Psoas muscle (tissue), 8 donors: Measurements from ENCODE around the gene PLA1A. TPM values are rescaled to one million over a fixed set of nuclear protein-coding genes. Genes with fewer than 3 reads are reported as not detected.
"Not testable (repeated sequence)": the region's sequence is repeated elsewhere in the genome, so short reads cannot be mapped to it uniquely, and the experiment has no call there.

Source experiments
- ATAC-seq, 4 donors: fragments of 200-7000 bp; cut with Tn5 transposase; one replicate each; pipeline ENCODE4 v1.9.1; 2020; ENCODE audit warnings: moderate library complexity in 3 of 4, mild to moderate bottlenecking in 2 of 4
- DNase-seq, 2 donors: peaks; one replicate each; pipeline ENCODE4 v3.0.0-alpha.2; 2020
- H3K27ac ChIP-seq: fragments of 200-600 bp; one replicate; pipeline ENCODE4 v1.8.0; 2022
- H3K27me3 ChIP-seq, 3 donors: fragments of 200-600 bp in 1 of 3; one replicate each; pipeline versions ENCODE4 v1.6.1 to v1.8.0; 2013 to 2022; ENCODE audit warnings: low read length in 2 of 3, mild to moderate bottlenecking in 2 of 3, moderate library complexity in 1 of 3; ENCODE audit not compliant: insufficient read depth in 3 of 3
- H3K36me3 ChIP-seq, 2 donors: fragments of 200-600 bp in 1 of 2; one replicate each; pipeline versions ENCODE4 v1.6.1 to v1.8.0; 2013 to 2022; ENCODE audit warnings: low read depth in 1 of 2, mild to moderate bottlenecking in 1 of 2, moderate library complexity in 1 of 2; ENCODE audit not compliant: insufficient read depth in 1 of 2
- H3K4me1 ChIP-seq: fragments of 200-600 bp; one replicate; pipeline ENCODE4 v1.8.0; 2022
- H3K4me3 ChIP-seq: fragments of 200-600 bp; one replicate; pipeline ENCODE4 v1.8.0; 2022; ENCODE audit warnings: mild to moderate bottlenecking
- H3K9me3 ChIP-seq: fragments of 200-600 bp; one replicate; pipeline ENCODE4 v1.8.0; 2022
- CTCF ChIP-seq: fragments of 200-600 bp; IDR thresholded peaks from one replicate; pipeline ENCODE4 v1.8.0; 2022; ENCODE audit warnings: antibody characterized with exemption
- WGBS, 3 donors: extraction: QIAGEN DNeasy Blood & Tissue Kit; methylation state at CpG; one replicate each; pipeline versions ENCODE4 v1.1.6 to v1.1.7; 2013; 5-methylcytosine and 5-hydroxymethylcytosine counted together
- intact Hi-C, 2 donors: fragments of 100-400 bp; cut with DNase I; formaldehyde crosslinking; loops; one replicate each; pipeline versions ENCODE4 v1.11.0 to v1.14.2; 2022
- polyA plus RNA-seq, 3 donors: library from polyadenylated mRNA; stranded (reverse); fragments of 200-250 nt; gene quantifications; one replicate each; pipeline ENCODE4 v1.2.3, GENCODE V29; 2013
- total RNA-seq, 4 donors: library from RNA; stranded (reverse); fragmentation: NEBNext Ultra II Directional in 2 of 4; extraction: Animal tissue kit (Norgen Biotek cat#: 25700) in 2 of 4; gene quantifications; one replicate each; pipeline versions ENCODE4 v1.2.1 to v1.2.4, GENCODE V29; 2021 to 2023
- donor health status: healthy with polysubstance abuse.
- donor health status: DM: no; HTN: no; CAD: no; lungs with moderate emphysema.
- donor health status: Bipolar disorder and iron deficiency.
- donor health status: healthy.
- donor health status: DM: yes; HTN: yes; CAD: no.
- donor health status: DM: no; HTN: no; CAD: no.
- donor health status: DM: no; HTN: no; CAD: no.
- donor health status: DM: yes; HTN: yes; CAD: no.

Gene PLA1A
- total and polyA plus RNA-seq, 7 donors = 1.1 to 11.7 (median 2.5) TPM

- Histone ChIP-seq H3K27ac (peak overlapping the region; percentile 97), H3K36me3 (peaks cover 0 to 49% of the 10 kb centered on the region in 2 donors), H3K4me3 (peak overlapping the region; percentile 92), H3K4me1 (peaks cover 18% of the 10 kb centered on the region), H3K27me3 (no peaks in the 10 kb centered on the region), H3K9me3 (no peaks in the 10 kb centered on the region)
- WGBS, 3 donors = 85 to 88% (median 85%) methylated on average over 5 of the region's 5 CpGs
- ATAC-seq = no peak
- TF ChIP-seq CTCF = no peak
- intact Hi-C loops = loop anchor here (5.0 to 10.0 kb wide), 4 partner anchors 78 to 181 kb away; partner anchors contain the start of genes TIMMDC1 (in 2 of the 2), ADPRH (in 1 of the 2) and PLA1A (in 1 of the 2)
- DNase-seq = no peak
These were observed 77.6 kb downstream of the PLA1A start for GRCh38 chr3:119675188-119675874.

- peak in 3 of 4 donors; percentile 43 to 63 (median 55) for ATAC-seq
- Histone ChIP-seq H3K4me3 (peak overlapping the region; percentile 92), H3K27me3 (no peaks in the 10 kb centered on the region), H3K9me3 (no peaks in the 10 kb centered on the region), H3K27ac (peak overlapping the region; percentile 97), H3K36me3 (peaks cover 0 to 43% of the 10 kb centered on the region in 2 donors), H3K4me1 (peaks cover 18% of the 10 kb centered on the region)
- intact Hi-C loops = loop anchor here (5.0 to 10.0 kb wide), 4 partner anchors 79 to 181 kb away; partner anchors contain the start of genes TIMMDC1 (in 2 of the 2), ADPRH (in 1 of the 2) and PLA1A (in 1 of the 2)
- WGBS, 3 donors = 11 to 37% (median 25%) methylated on average over 1 of the region's 1 CpG
- no peak for TF ChIP-seq CTCF
- no peak for DNase-seq
These were observed 78.3 kb downstream of the PLA1A start for GRCh38 chr3:119676020-119676419.

- Histone ChIP-seq H3K36me3 (peaks cover 0 to 34% of the 10 kb centered on the region in 2 donors), H3K27ac (peak within 1 kb of the TSS; percentile 97), H3K4me1 (peaks cover 18% of the 10 kb centered on the region), H3K4me3 (peak within 1 kb of the TSS; percentile 92), H3K9me3 (no peaks in the 10 kb centered on the region), H3K27me3 (no peaks in the 10 kb centered on the region)
- DNase-seq (peak; percentile 93 to 96), ATAC-seq (peak; percentile 91 to 95 (median 92))
- no peak for TF ChIP-seq CTCF
- WGBS, 3 donors = 0 to 1% (median 0%) methylated on average over 52 of the region's 54 CpGs
- intact Hi-C loops = loop anchor here (5.0 to 10.0 kb wide), 4 partner anchors 80 to 182 kb away; partner anchors contain the start of genes TIMMDC1 (in 2 of the 2), ADPRH (in 1 of the 2) and PLA1A (in 1 of the 2)
These were observed 79.3 kb downstream of the PLA1A start, which contains the start of gene COX17 for GRCh38 chr3:119676771-119677640. Gene COX17, minus strand, starts transcription at chr3:119677406. Its CDS starts 96 bp downstream, at chr3:119677310.

- no peaks in the 10 kb centered on the region for H3K27me3 ChIP-seq
- ATAC-seq = no peak
- no peaks in the 10 kb centered on the region for H3K9me3 ChIP-seq
- WGBS, 3 donors = 7 to 9% (median 7%) methylated on average over 6 of the region's 6 CpGs
- peak overlapping the region; percentile 97 for H3K27ac ChIP-seq
- peak overlapping the region; percentile 92 for H3K4me3 ChIP-seq
- DNase-seq = no peak
- H3K36me3 ChIP-seq = peaks cover 0 to 28% of the 10 kb centered on the region in 2 donors
- intact Hi-C loops = loop anchor here (5.0 to 10.0 kb wide), 4 partner anchors 80 to 183 kb away; partner anchors contain the start of genes TIMMDC1 (in 2 of the 2), ADPRH (in 1 of the 2) and PLA1A (in 1 of the 2)
- peaks cover 18% of the 10 kb centered on the region for H3K4me1 ChIP-seq
- no peak for TF ChIP-seq CTCF
These were observed 79.9 kb downstream of the PLA1A start for GRCh38 chr3:119677641-119677934.

- Histone ChIP-seq H3K4me1 (peaks cover 18% of the 10 kb centered on the region), H3K36me3 (peaks cover 0 to 22% of the 10 kb centered on the region in 2 donors)
- H3K9me3 ChIP-seq, H3K27me3 ChIP-seq, DNase-seq, H3K27ac ChIP-seq, ATAC-seq, H3K4me3 ChIP-seq: not testable (repeated sequence)
- 96 to 98% (median 97%) methylated on average over 10 of the region's 10 CpGs for WGBS, 3 donors
- intact Hi-C loops = loop anchor here (5.0 to 10.0 kb wide), 4 partner anchors 81 to 183 kb away; partner anchors contain the start of genes TIMMDC1 (in 2 of the 2), ADPRH (in 1 of the 2) and PLA1A (in 1 of the 2)
These were observed 80.5 kb downstream of the PLA1A start for GRCh38 chr3:119678209-119678608.
